ENCODE measurements around the gene PTPRK.

The PTPRK gene

GRCh38 chr6:128078276-128078675, 442.1 kb downstream of the PTPRK start:
- H3K18ac ChIP-seq (ENCODE audit: low read length): no peak overlapping the region
- H4K91ac ChIP-seq (ENCODE audit: low read depth, low read length, poor library complexity): no peak overlapping the region
- no peak overlapping the region for H3K4me3 ChIP-seq (ENCODE audit: low read length in 2 of 2)
- no peak overlapping the region for H2AFZ ChIP-seq (ENCODE audit: low read length)
- H3K36me3 ChIP-seq (replicated peaks in 1 of 2; ENCODE audit: control insufficient read depth in 2 of 2, insufficient read depth in 2 of 2, low read length in 2 of 2): peaks cover 3 to 20% of the 10 kb centered on the region in 2 donors
- no peak overlapping the region for H2BK15ac ChIP-seq (ENCODE audit: low read length)
- no peaks in the 10 kb centered on the region for H3K27me3 ChIP-seq (ENCODE audit: control insufficient read depth in 3 of 3, insufficient read depth in 3 of 3, low read depth in 1 of 3, low read length in 3 of 3)
- no peak overlapping the region for H3K4me2 ChIP-seq (ENCODE audit: insufficient read depth, low read length, poor library complexity, severe bottlenecking)
- no peak overlapping the region for H3K23ac ChIP-seq (ENCODE audit: low read depth, low read length, poor library complexity)
- no peaks in the 10 kb centered on the region for H3K4me1 ChIP-seq (ENCODE audit: control insufficient read depth in 2 of 2, insufficient read depth in 1 of 2, low read depth in 1 of 2, low read length in 2 of 2)
- H4K8ac ChIP-seq (ENCODE audit: low read depth, low read length): no peak overlapping the region
- WGBS, 2 donors (ENCODE audit: extremely low coverage in 2 of 2, insufficient read length in 2 of 2, insufficient replicate concordance in 1 of 2): no CpG with 5 or more reads among the region's 2 CpGs
- no peak overlapping the region for H2AK5ac ChIP-seq (ENCODE audit: low read depth, low read length)
- H3K27ac ChIP-seq (replicated peaks; ENCODE audit: low read length): no peak overlapping the region
- H2BK5ac ChIP-seq (ENCODE audit: low read length): no peak overlapping the region
- H2BK120ac ChIP-seq (ENCODE audit: low read depth, low read length): no peak overlapping the region
- no peak for DNase-seq (ENCODE audit: low spot score)
- H3K14ac ChIP-seq (ENCODE audit: low read length): no peak overlapping the region
- no peaks in the 10 kb centered on the region for H3K79me1 ChIP-seq (ENCODE audit: low read depth, low read length)
- no peak overlapping the region for H3K4ac ChIP-seq (ENCODE audit: low read length)
- no peak overlapping the region for H2BK12ac ChIP-seq (ENCODE audit: low read length)
- H3K9ac ChIP-seq (ENCODE audit: low read depth, low read length, poor library complexity): no peak overlapping the region
- no peaks in the 10 kb centered on the region for H3K9me3 ChIP-seq (replicated peaks in 1 of 2; ENCODE audit: control insufficient read depth in 2 of 2, insufficient read depth in 1 of 2, low read depth in 1 of 2, low read length in 2 of 2)

- no peak overlapping the region for H2BK15ac ChIP-seq (ENCODE audit: low read length)
- H3K27me3 ChIP-seq (ENCODE audit: control insufficient read depth in 3 of 3, insufficient read depth in 3 of 3, low read depth in 1 of 3, low read length in 3 of 3): no peaks in the 10 kb centered on the region
- H3K4me1 ChIP-seq (ENCODE audit: control insufficient read depth in 2 of 2, insufficient read depth in 1 of 2, low read depth in 1 of 2, low read length in 2 of 2): no peaks in the 10 kb centered on the region
- no peak overlapping the region for H4K91ac ChIP-seq (ENCODE audit: low read depth, low read length, poor library complexity)
- no peaks in the 10 kb centered on the region for H3K79me1 ChIP-seq (ENCODE audit: low read depth, low read length)
- DNase-seq (ENCODE audit: low spot score): no peak
- H3K4me2 ChIP-seq (ENCODE audit: insufficient read depth, low read length, poor library complexity, severe bottlenecking): no peak overlapping the region
- no peak overlapping the region for H2BK12ac ChIP-seq (ENCODE audit: low read length)
- H2AK5ac ChIP-seq (ENCODE audit: low read depth, low read length): no peak overlapping the region
- peaks cover 0 to 11% of the 10 kb centered on the region in 2 donors for H3K36me3 ChIP-seq (replicated peaks in 1 of 2; ENCODE audit: control insufficient read depth in 2 of 2, insufficient read depth in 2 of 2, low read length in 2 of 2)
- no peak overlapping the region for H3K14ac ChIP-seq (ENCODE audit: low read length)
- H2BK5ac ChIP-seq (ENCODE audit: low read length): no peak overlapping the region
- WGBS, 2 donors (ENCODE audit: extremely low coverage in 2 of 2, insufficient read length in 2 of 2, insufficient replicate concordance in 1 of 2): no CpG with 5 or more reads among the region's 1 CpG
- H3K9me3 ChIP-seq (replicated peaks in 1 of 2; ENCODE audit: control insufficient read depth in 2 of 2, insufficient read depth in 1 of 2, low read depth in 1 of 2, low read length in 2 of 2): no peaks in the 10 kb centered on the region
- H3K23ac ChIP-seq (ENCODE audit: low read depth, low read length, poor library complexity): no peak overlapping the region
- no peak overlapping the region for H4K8ac ChIP-seq (ENCODE audit: low read depth, low read length)
- H2AFZ ChIP-seq (ENCODE audit: low read length): no peak overlapping the region
- no peak overlapping the region for H3K27ac ChIP-seq (replicated peaks; ENCODE audit: low read length)
- H3K4me3 ChIP-seq (ENCODE audit: low read length in 2 of 2): no peak overlapping the region
- no peak overlapping the region for H3K9ac ChIP-seq (ENCODE audit: low read depth, low read length, poor library complexity)
- H3K18ac ChIP-seq (ENCODE audit: low read length): no peak overlapping the region
- H3K4ac ChIP-seq (ENCODE audit: low read length): no peak overlapping the region
- H2BK120ac ChIP-seq (ENCODE audit: low read depth, low read length): no peak overlapping the region
Measured at GRCh38 chr6:128076843-128077242, 443.6 kb downstream of the PTPRK start.

- Histone ChIP-seq H3K23ac (ENCODE audit: low read depth, low read length, poor library complexity) (no peak overlapping the region), H3K27me3 (ENCODE audit: control insufficient read depth in 3 of 3, insufficient read depth in 3 of 3, low read depth in 1 of 3, low read length in 3 of 3) (no peaks in the 10 kb centered on the region), H3K4me3 (ENCODE audit: low read length in 2 of 2) (no peak overlapping the region), H3K18ac (ENCODE audit: low read length) (no peak overlapping the region), H2BK120ac (ENCODE audit: low read depth, low read length) (no peak overlapping the region), H3K27ac (replicated peaks; ENCODE audit: low read length) (no peak overlapping the region), H3K79me1 (ENCODE audit: low read depth, low read length) (no peaks in the 10 kb centered on the region), H2BK12ac (ENCODE audit: low read length) (no peak overlapping the region), H4K91ac (ENCODE audit: low read depth, low read length, poor library complexity) (no peak overlapping the region), H2BK5ac (ENCODE audit: low read length) (no peak overlapping the region), H3K4me1 (ENCODE audit: control insufficient read depth in 2 of 2, insufficient read depth in 1 of 2, low read depth in 1 of 2, low read length in 2 of 2) (no peaks in the 10 kb centered on the region), H2AFZ (ENCODE audit: low read length) (no peak overlapping the region), H3K4ac (ENCODE audit: low read length) (no peak overlapping the region), H3K9ac (ENCODE audit: low read depth, low read length, poor library complexity) (no peak overlapping the region), H3K9me3 (replicated peaks in 1 of 2; ENCODE audit: control insufficient read depth in 2 of 2, insufficient read depth in 1 of 2, low read depth in 1 of 2, low read length in 2 of 2) (no peaks in the 10 kb centered on the region), H2AK5ac (ENCODE audit: low read depth, low read length) (no peak overlapping the region), H3K14ac (ENCODE audit: low read length) (no peak overlapping the region), H2BK15ac (ENCODE audit: low read length) (no peak overlapping the region), H3K36me3 (replicated peaks in 1 of 2; ENCODE audit: control insufficient read depth in 2 of 2, insufficient read depth in 2 of 2, low read length in 2 of 2) (peaks cover 0 to 8% of the 10 kb centered on the region in 2 donors), H4K8ac (ENCODE audit: low read depth, low read length) (no peak overlapping the region), H3K4me2 (ENCODE audit: insufficient read depth, low read length, poor library complexity, severe bottlenecking) (no peak overlapping the region)
- WGBS, 2 donors (ENCODE audit: extremely low coverage in 2 of 2, insufficient read length in 2 of 2, insufficient replicate concordance in 1 of 2): no CpG with 5 or more reads among the region's 2 CpGs
- no peak for DNase-seq (ENCODE audit: low spot score)
Measured at GRCh38 chr6:128074567-128074966, 445.8 kb downstream of the PTPRK start.

- Histone ChIP-seq H4K8ac (ENCODE audit: low read depth, low read length) (no peak overlapping the region), H4K91ac (ENCODE audit: low read depth, low read length, poor library complexity) (no peak overlapping the region), H2BK15ac (ENCODE audit: low read length) (no peak overlapping the region), H3K18ac (ENCODE audit: low read length) (no peak overlapping the region), H2BK120ac (ENCODE audit: low read depth, low read length) (no peak overlapping the region), H2BK5ac (ENCODE audit: low read length) (no peak overlapping the region), H3K9ac (ENCODE audit: low read depth, low read length, poor library complexity) (no peak overlapping the region), H3K9me3 (replicated peaks in 1 of 2; ENCODE audit: control insufficient read depth in 2 of 2, insufficient read depth in 1 of 2, low read depth in 1 of 2, low read length in 2 of 2) (no peaks in the 10 kb centered on the region), H2AFZ (ENCODE audit: low read length) (no peak overlapping the region), H3K4ac (ENCODE audit: low read length) (no peak overlapping the region), H3K14ac (ENCODE audit: low read length) (no peak overlapping the region), H3K4me3 (ENCODE audit: low read length in 2 of 2) (no peak overlapping the region), H3K27me3 (ENCODE audit: control insufficient read depth in 3 of 3, insufficient read depth in 3 of 3, low read depth in 1 of 3, low read length in 3 of 3) (no peaks in the 10 kb centered on the region), H3K4me1 (ENCODE audit: control insufficient read depth in 2 of 2, insufficient read depth in 1 of 2, low read depth in 1 of 2, low read length in 2 of 2) (no peaks in the 10 kb centered on the region), H2AK5ac (ENCODE audit: low read depth, low read length) (no peak overlapping the region), H3K27ac (replicated peaks; ENCODE audit: low read length) (no peak overlapping the region), H3K36me3 (replicated peaks in 1 of 2; ENCODE audit: control insufficient read depth in 2 of 2, insufficient read depth in 2 of 2, low read length in 2 of 2) (peaks cover 0 to 6% of the 10 kb centered on the region in 2 donors), H2BK12ac (ENCODE audit: low read length) (no peak overlapping the region), H3K4me2 (ENCODE audit: insufficient read depth, low read length, poor library complexity, severe bottlenecking) (no peak overlapping the region), H3K79me1 (ENCODE audit: low read depth, low read length) (no peaks in the 10 kb centered on the region), H3K23ac (ENCODE audit: low read depth, low read length, poor library complexity) (no peak overlapping the region)
- no CpG with 5 or more reads among the region's 1 CpG for WGBS, 2 donors (ENCODE audit: extremely low coverage in 2 of 2, insufficient read length in 2 of 2, insufficient replicate concordance in 1 of 2)
- DNase-seq (ENCODE audit: low spot score): no peak
Measured at GRCh38 chr6:128073389-128073788, 447.0 kb downstream of the PTPRK start.
